IPS-20b (cell line): Measurements from ENCODE around the gene UBE2B.

Experiments
- H3K27ac ChIP-seq: one replicate; pipeline ENCODE4 v1.5.1; 2013; ENCODE audit warnings: low read length
- H3K27me3 ChIP-seq: 2 replicates; pipeline ENCODE4 v1.6.1; 2013; ENCODE audit warnings: mild to moderate bottlenecking, low read length, inconsistent platforms; ENCODE audit not compliant: insufficient read depth
- H3K36me3 ChIP-seq: 2 replicates; pipeline ENCODE4 v1.6.1; 2013; ENCODE audit warnings: low read depth, mild to moderate bottlenecking, inconsistent platforms, low read length, moderate library complexity; ENCODE audit not compliant: insufficient read depth
- H3K4me1 ChIP-seq: 2 replicates; pipeline ENCODE4 v1.6.1; 2013; ENCODE audit warnings: mild to moderate bottlenecking, control low read depth, inconsistent platforms, low read length, moderate library complexity; ENCODE audit not compliant: insufficient read depth
- H3K4me3 ChIP-seq: 2 replicates; pipeline ENCODE4 v1.5.1; 2013; ENCODE audit warnings: mild to moderate bottlenecking, low read length, inconsistent platforms
- H3K9ac ChIP-seq: 2 replicates; pipeline ENCODE4 v1.6.1; 2013; ENCODE audit warnings: low read depth, mild to moderate bottlenecking, inconsistent platforms, low read length, moderate library complexity
- H3K9me3 ChIP-seq: 2 replicates; pipeline ENCODE4 v1.6.1; 2013; ENCODE audit warnings: mild to moderate bottlenecking, low read depth, low read length, inconsistent platforms; ENCODE audit not compliant: insufficient read depth

Gene UBE2B

DNA sequence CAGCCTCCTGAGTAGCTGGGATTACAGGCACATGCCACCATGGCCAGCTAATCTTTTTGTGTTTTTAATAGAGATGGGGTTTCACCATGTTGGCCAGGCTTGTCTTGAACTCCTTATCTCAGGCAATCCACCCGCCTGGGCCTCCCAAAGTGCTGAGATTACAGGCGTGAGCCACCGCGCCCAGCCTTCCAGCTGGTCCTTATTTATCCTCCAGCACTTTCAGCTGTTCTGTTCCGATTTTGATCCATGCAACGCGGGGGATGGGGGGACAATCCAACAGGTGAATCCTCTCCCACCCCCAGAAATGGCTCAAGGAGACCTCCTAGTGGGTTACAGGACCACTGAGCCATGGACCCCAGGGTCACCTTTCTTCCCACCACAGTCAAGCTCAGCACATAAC is 55.0 kb downstream of the UBE2B start:
- no peak overlapping the region for H3K9ac ChIP-seq
- no peaks in the 10 kb centered on the region for H3K36me3 ChIP-seq
- no peak overlapping the region for H3K4me3 ChIP-seq
- H3K9me3 ChIP-seq, result no peaks in the 10 kb centered on the region
- peaks cover 26% of the 10 kb centered on the region for H3K4me1 ChIP-seq
- H3K27ac ChIP-seq, result no peak overlapping the region
- no peaks in the 10 kb centered on the region for H3K27me3 ChIP-seq

DNA sequence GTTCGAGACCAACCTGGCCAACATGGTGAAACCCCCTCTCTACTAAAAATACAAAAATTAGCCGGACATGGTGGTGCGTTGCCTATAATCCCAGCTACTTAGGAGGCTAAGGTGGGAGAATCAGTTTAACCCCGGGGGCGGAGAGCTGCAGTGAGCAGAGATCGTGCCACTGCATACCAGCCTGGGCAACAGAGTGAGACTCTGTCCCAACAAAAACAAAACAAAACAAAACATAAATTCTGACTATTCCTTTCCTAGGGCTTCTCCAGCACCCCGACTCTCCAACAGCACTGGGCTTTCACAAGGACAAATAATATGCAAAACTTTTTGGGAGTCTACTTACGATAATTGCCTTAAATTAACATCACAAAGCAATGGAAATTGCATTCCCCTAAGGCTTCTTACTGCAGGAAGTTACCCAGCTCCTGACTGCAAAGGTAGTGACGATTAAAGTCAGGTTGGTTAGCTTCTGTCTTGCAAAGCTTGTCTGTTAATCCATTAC is 56.2 kb downstream of the UBE2B start:
- H3K9ac ChIP-seq, result peak overlapping the region; percentile 78; the same call in 1 of the 2 replicates

DNA sequence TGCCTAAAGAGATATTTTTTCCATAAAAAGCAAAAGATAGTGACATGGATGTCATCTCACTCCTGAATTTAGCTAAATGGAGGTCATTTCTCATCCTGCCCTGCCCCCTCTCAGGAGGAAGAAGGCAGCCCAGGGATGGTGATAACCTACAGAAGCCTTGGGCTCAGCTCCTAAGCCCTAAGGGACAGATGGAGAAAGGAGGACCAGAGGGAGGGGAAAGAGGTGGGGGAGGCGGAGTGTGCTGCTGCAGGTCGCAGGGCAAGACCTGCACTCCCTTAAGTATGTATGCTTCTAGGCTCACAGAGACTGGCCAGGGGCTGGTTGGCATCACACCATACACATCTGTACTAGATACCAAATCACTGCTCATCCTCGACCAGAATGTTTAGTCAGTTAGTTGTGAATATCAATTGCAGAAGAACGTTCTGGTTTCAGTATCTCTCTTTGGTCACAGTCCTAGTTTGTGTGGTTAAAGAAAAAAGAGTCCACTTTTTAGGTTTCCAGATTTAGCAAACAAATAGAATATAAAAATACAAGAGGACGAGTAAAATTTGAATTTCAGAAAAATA is 58.7 kb downstream of the UBE2B start:
- Histone ChIP-seq H3K36me3 (peaks cover 4% of the 10 kb centered on the region; the same call in 1 of the 2 replicates), H3K9ac (peak overlapping the region; percentile 15; the same call in 1 of the 2 replicates), H3K4me3 (peak overlapping the region; percentile 46; the same call in 1 of the 2 replicates), H3K27ac (peak overlapping the region; percentile 22), H3K9me3 (no peaks in the 10 kb centered on the region), H3K4me1 (peaks cover 33% of the 10 kb centered on the region), H3K27me3 (no peaks in the 10 kb centered on the region)

More for the DNA sequence above, 56.2 kb downstream of the UBE2B start:
- peak overlapping the region; percentile 92 for H3K27ac ChIP-seq
- peak overlapping the region; percentile 64 for H3K4me3 ChIP-seq
- H3K4me1 ChIP-seq, result peaks cover 26% of the 10 kb centered on the region
- H3K27me3 ChIP-seq, result no peaks in the 10 kb centered on the region
- no peaks in the 10 kb centered on the region for H3K36me3 ChIP-seq
- H3K9me3 ChIP-seq, result no peaks in the 10 kb centered on the region

DNA sequence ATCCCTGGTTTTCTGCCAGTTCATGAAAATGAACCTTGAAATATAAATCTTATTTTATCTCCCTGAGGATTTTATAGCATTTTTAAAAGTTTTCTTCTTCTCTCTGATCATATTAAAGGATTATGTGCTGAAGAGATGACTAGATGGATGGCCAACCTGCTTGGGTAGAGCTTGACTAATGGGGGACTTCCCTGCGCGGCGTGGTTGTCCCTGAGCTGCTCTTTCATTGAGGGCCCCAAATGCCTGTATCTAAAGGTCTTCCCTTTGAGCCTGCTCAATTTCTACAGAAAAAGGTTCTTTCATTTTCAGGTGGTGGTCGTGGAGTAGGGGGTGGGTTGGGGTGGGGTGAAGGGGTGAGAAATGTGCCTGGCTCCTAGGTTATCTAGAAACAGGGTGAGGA is 60.8 kb downstream of the UBE2B start:
- Histone ChIP-seq H3K27ac (no peak overlapping the region), H3K36me3 (peaks cover 4% of the 10 kb centered on the region; the same call in 1 of the 2 replicates), H3K9me3 (no peaks in the 10 kb centered on the region), H3K4me1 (peaks cover 38% of the 10 kb centered on the region), H3K9ac (no peak overlapping the region), H3K4me3 (no peak overlapping the region), H3K27me3 (no peaks in the 10 kb centered on the region)

DNA sequence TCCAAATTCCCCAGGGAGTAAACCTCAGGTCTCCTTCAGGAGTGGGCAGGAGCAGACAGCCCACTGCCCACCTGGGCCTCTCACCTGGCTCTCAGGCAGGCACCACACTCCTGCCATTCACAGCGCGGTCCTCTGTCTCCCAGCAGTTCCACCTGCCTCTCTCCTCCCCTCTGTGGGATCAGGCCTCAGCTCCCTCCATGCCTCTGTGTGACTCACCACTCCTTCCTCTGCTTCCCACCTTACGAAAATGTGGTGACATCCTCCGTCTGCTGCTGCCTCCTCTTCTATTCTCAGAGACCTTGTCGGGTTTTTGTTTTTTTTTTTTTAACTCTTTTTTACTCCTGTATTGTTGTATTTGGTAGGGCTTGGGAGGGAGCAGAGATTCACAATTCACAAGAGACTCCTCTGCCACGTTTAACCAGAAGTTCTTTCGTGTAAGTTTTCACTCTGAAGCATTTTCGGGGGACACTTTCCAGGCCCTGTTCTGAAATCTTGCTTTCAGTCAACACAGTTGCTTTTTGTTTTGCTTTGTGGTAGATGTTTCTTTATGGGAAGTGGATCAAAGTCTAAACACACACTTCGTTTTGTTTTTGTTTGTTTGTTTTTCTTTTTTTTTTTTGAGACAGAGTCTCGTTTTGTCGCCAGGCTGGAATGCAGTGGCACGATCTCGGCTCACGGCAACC is 61.4 kb downstream of the UBE2B start:
- Histone ChIP-seq H3K27me3 (no peaks in the 10 kb centered on the region), H3K36me3 (peaks cover 4% of the 10 kb centered on the region; the same call in 1 of the 2 replicates), H3K27ac (no peak overlapping the region), H3K4me3 (no peak overlapping the region), H3K9ac (no peak overlapping the region), H3K9me3 (no peaks in the 10 kb centered on the region), H3K4me1 (peaks cover 35% of the 10 kb centered on the region)

DNA sequence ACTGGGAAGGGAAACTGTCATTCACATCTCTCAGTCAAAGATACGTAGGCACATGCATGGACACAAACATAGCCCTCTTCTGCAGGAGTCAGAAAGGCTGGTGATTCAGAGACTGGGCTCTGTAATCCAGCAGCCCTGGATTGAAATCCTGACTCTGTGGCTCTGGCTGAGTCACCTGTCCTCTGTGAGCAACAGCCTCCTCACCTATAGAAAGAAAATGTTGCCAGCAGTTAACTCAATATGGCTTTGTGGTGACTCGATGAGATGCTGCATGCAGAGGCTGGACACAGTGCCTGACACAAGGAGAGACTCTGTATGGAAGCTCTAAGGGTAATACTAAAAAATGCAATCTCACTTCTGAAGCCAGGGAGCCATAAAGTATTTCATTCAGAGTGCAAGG is 64.2 kb downstream of the UBE2B start:
- Histone ChIP-seq H3K4me1 (peaks cover 17% of the 10 kb centered on the region; the same call in 1 of the 2 replicates), H3K9me3 (no peaks in the 10 kb centered on the region), H3K27ac (no peak overlapping the region), H3K36me3 (peaks cover 4% of the 10 kb centered on the region; the same call in 1 of the 2 replicates), H3K9ac (no peak overlapping the region), H3K27me3 (no peaks in the 10 kb centered on the region), H3K4me3 (no peak overlapping the region)

DNA sequence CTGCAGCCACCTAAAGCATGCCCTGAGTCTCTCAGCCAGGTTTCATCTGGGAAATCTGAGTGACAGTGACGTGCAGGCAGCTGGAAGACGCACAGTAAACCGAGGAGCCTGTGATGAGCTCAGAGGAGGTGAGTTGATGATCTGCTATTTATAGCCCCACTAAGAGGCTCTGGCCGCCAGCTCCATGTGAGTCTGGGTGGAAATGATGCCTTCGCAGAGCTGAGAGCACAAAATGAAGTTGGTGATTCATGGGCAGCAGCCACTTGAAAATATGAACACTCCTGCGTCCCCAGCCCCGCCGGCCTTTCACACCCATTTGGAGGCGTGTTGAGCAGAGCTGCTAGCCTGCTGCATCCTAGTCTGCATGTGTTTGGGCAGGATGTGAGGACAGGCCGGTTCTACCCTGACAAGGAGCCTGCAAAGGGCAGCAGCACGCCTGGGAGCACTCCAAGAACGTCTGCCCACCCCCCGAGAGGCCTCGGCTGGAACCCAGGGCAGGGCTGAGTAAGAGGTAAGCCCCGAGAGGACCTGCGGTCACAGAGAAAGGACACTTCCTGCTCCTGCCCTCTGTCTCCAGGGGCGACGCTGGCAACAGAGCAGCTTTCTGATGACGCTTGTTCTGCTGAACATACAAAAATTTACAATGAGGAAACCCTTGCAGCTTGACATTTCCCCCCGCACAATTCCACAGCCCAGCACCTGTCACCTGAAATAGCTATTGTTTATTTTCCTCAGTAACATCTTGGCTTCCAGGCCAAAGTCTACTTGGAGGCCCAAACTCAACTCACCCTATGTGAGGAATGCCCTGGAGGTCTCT is 65.4 kb downstream of the UBE2B start:
- peaks cover 19% of the 10 kb centered on the region; the same call in 1 of the 2 replicates for H3K4me1 ChIP-seq

DNA sequence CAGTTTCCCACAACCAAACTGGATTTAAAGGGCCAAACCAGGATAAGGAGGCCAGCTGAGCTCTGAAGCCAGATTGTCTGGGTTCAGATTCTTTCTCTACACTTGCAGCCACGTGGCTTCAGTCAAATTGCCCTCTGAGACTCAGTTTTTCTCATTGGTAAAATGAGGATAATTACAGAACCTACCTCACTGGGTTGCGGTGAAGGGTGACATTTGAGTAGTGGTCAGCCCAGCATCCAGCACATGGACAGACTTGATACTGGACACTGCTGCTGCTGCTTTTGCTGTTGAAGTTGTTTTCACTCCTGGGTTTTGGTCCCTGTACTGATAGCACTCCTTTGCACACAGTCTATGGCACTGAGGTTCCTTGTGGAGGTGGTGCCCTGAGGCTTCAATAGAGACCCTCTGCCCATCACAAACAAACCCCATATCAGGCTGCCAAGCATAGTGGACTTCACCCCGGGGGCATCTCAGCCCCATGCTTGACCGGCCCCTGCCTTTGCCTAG is 66.0 kb downstream of the UBE2B start:
- Histone ChIP-seq H3K9ac (no peak overlapping the region), H3K4me1 (peaks cover 19% of the 10 kb centered on the region; the same call in 1 of the 2 replicates), H3K36me3 (peaks cover 4% of the 10 kb centered on the region; the same call in 1 of the 2 replicates), H3K27me3 (no peaks in the 10 kb centered on the region), H3K27ac (no peak overlapping the region), H3K4me3 (no peak overlapping the region), H3K9me3 (no peaks in the 10 kb centered on the region)

More for the DNA sequence above, 65.4 kb downstream of the UBE2B start:
- H3K36me3 ChIP-seq, result peaks cover 4% of the 10 kb centered on the region; the same call in 1 of the 2 replicates
- H3K9ac ChIP-seq, result no peak overlapping the region
- no peaks in the 10 kb centered on the region for H3K27me3 ChIP-seq
- H3K9me3 ChIP-seq, result no peaks in the 10 kb centered on the region
- no peak overlapping the region for H3K4me3 ChIP-seq
- H3K27ac ChIP-seq, result no peak overlapping the region

DNA sequence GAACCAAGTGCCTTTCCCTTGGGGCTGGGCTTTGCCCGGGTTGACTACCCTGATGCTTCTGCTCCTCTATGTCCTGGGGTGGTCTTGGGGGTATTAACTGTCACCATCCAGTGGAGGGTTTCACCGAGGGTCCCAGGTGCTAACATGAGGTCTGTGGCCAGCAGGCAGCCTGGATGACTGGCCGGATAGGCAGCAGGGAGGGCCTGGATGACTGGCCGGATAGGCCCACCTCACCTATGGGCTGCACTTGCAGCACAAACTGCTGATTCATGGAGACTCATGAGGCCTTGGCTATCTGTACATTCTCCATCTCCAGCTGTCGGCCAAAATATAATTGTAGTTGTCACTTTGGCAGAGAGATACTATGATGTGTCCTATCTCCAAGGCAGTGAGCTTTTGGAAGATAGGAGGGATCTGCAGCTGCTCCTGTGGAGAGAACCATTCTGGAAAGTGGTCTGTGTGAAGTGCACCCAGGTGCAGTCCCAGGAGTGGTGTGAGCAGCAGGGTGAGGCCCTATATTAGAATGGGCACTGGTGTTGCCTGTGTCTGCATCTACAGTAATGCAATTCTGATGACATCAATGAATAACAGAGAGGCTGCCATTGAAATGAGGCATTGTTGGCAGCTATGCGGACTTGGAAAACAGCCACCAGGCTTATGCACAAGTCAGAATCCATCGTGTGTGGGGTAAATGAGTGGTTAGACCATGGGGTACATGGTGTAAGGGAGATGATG is 66.6 kb downstream of the UBE2B start:
- H3K27me3 ChIP-seq, result no peaks in the 10 kb centered on the region
- no peak overlapping the region for H3K9ac ChIP-seq
- no peaks in the 10 kb centered on the region for H3K9me3 ChIP-seq
- H3K27ac ChIP-seq, result no peak overlapping the region
- no peak overlapping the region for H3K4me3 ChIP-seq
- H3K36me3 ChIP-seq, result peaks cover 4% of the 10 kb centered on the region; the same call in 1 of the 2 replicates
- peaks cover 14% of the 10 kb centered on the region; the same call in 1 of the 2 replicates for H3K4me1 ChIP-seq

DNA sequence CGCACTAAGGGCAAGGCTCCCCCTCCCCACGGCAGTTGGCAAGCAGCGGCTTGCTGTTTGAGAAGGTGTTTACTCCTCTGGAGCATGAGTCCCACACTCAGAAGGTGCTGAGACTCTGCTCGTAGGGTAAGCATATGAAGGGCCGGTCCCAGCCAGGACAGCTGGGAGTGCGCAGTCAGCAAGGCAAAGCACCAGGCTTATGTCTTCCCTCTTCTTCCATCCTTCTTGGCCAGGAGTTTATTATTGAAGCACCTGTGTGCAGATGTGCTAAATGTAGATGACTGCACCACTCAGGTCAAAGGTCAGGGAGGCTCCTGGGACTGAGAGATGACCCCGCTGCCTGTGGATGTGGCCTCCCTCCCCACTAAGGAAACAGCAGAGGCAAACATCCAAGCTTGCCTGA is 67.4 kb downstream of the UBE2B start:
- Histone ChIP-seq H3K4me1 (peaks cover 13% of the 10 kb centered on the region; the same call in 1 of the 2 replicates), H3K27ac (no peak overlapping the region), H3K4me3 (no peak overlapping the region), H3K9me3 (no peaks in the 10 kb centered on the region), H3K9ac (no peak overlapping the region), H3K36me3 (no peaks in the 10 kb centered on the region; the same call in 1 of the 2 replicates), H3K27me3 (no peaks in the 10 kb centered on the region)
